ENCODE measurements around the gene ARL8B.
"Not testable (repeated sequence)": the region's sequence is repeated elsewhere in the genome, so short reads cannot be mapped to it uniquely, and the experiment has no call there.

ARL8B gene

GRCh38 chr3:5102532-5102931, 19.6 kb upstream of the ARL8B start:
- Histone ChIP-seq H3K4ac (ENCODE audit: low read length) (no peak overlapping the region), H2BK5ac (ENCODE audit: low read length) (no peak overlapping the region), H3K27ac (replicated peaks; ENCODE audit: low read length) (no peak overlapping the region), H3K9me3 (replicated peaks in 1 of 2; ENCODE audit: control insufficient read depth in 2 of 2, insufficient read depth in 1 of 2, low read depth in 1 of 2, low read length in 2 of 2) (no peaks in the 10 kb centered on the region), H4K8ac (ENCODE audit: low read depth, low read length) (no peak overlapping the region), H3K14ac (ENCODE audit: low read length) (no peak overlapping the region), H3K4me1 (ENCODE audit: control insufficient read depth in 2 of 2, insufficient read depth in 1 of 2, low read depth in 1 of 2, low read length in 2 of 2) (no peaks in the 10 kb centered on the region), H3K4me2 (ENCODE audit: insufficient read depth, low read length, poor library complexity, severe bottlenecking) (no peak overlapping the region), H3K18ac (ENCODE audit: low read length) (no peak overlapping the region), H3K23ac (ENCODE audit: low read depth, low read length, poor library complexity) (no peak overlapping the region), H4K91ac (ENCODE audit: low read depth, low read length, poor library complexity) (no peak overlapping the region), H2BK12ac (ENCODE audit: low read length) (no peak overlapping the region), H3K9ac (ENCODE audit: low read depth, low read length, poor library complexity) (no peak overlapping the region), H2AK5ac (ENCODE audit: low read depth, low read length) (no peak overlapping the region), H3K36me3 (replicated peaks in 1 of 2; ENCODE audit: control insufficient read depth in 2 of 2, insufficient read depth in 2 of 2, low read length in 2 of 2) (no peaks in the 10 kb centered on the region), H3K79me1 (ENCODE audit: low read depth, low read length) (no peaks in the 10 kb centered on the region), H3K4me3 (ENCODE audit: low read length in 2 of 2) (no peak overlapping the region), H2AFZ (ENCODE audit: low read length) (no peak overlapping the region), H2BK15ac (ENCODE audit: low read length) (no peak overlapping the region), H2BK120ac (ENCODE audit: low read depth, low read length) (no peak overlapping the region), H3K27me3 (ENCODE audit: control insufficient read depth in 3 of 3, insufficient read depth in 3 of 3, low read depth in 1 of 3, low read length in 3 of 3) (peaks cover 0 to 6% (median 0%) of the 10 kb centered on the region in 3 experiments)
- WGBS, 2 donors (ENCODE audit: extremely low coverage in 2 of 2, insufficient read length in 2 of 2, insufficient replicate concordance in 1 of 2): no CpG with 5 or more reads among the region's 3 CpGs
- DNase-seq (ENCODE audit: low spot score): no peak

DNA sequence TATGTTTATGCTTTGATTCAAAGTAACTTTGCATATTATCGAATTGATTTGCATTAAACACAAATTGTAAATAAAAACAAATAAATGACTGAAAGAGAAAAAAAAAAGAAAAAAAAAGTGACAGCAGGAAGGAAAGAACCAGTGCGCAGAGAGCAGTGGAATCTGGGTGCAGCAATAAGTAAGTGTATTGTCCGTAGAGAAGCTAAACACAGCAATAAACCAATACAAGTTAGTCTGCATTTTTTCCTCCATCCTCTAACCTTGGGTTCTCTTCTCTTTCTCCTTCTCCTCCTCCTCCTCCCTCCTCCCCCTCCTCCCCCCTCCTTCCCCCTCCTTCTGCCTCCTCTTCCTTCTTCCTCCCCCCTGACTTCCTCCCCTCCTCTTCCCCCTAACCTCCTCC, 18.3 kb upstream of the ARL8B start:
- no peak overlapping the region for H4K8ac ChIP-seq (ENCODE audit: low read depth, low read length)
- H4K91ac ChIP-seq (ENCODE audit: low read depth, low read length, poor library complexity): no peak overlapping the region
- no peak overlapping the region for H2BK15ac ChIP-seq (ENCODE audit: low read length)
- no peak overlapping the region for H2AFZ ChIP-seq (ENCODE audit: low read length)
- no peak overlapping the region for H3K4me2 ChIP-seq (ENCODE audit: insufficient read depth, low read length, poor library complexity, severe bottlenecking)
- no peak overlapping the region for H3K14ac ChIP-seq (ENCODE audit: low read length)
- WGBS, 2 donors (ENCODE audit: extremely low coverage in 2 of 2, insufficient read length in 2 of 2, insufficient replicate concordance in 1 of 2): no CpG with 5 or more reads among the region's 3 CpGs
- H3K27me3 ChIP-seq (ENCODE audit: control insufficient read depth in 3 of 3, insufficient read depth in 3 of 3, low read depth in 1 of 3, low read length in 3 of 3): no peaks in the 10 kb centered on the region
- no peaks in the 10 kb centered on the region for H3K9me3 ChIP-seq (replicated peaks in 1 of 2; ENCODE audit: control insufficient read depth in 2 of 2, insufficient read depth in 1 of 2, low read depth in 1 of 2, low read length in 2 of 2)
- no peak overlapping the region for H2BK5ac ChIP-seq (ENCODE audit: low read length)
- no peaks in the 10 kb centered on the region for H3K36me3 ChIP-seq (replicated peaks in 1 of 2; ENCODE audit: control insufficient read depth in 2 of 2, insufficient read depth in 2 of 2, low read length in 2 of 2)
- H2AK5ac ChIP-seq (ENCODE audit: low read depth, low read length): no peak overlapping the region
- no peaks in the 10 kb centered on the region for H3K79me1 ChIP-seq (ENCODE audit: low read depth, low read length)
- H2BK120ac ChIP-seq (ENCODE audit: low read depth, low read length): no peak overlapping the region
- H3K4me3 ChIP-seq (ENCODE audit: low read length in 2 of 2): no peak overlapping the region
- H3K4ac ChIP-seq (ENCODE audit: low read length): no peak overlapping the region
- no peak overlapping the region for H3K9ac ChIP-seq (ENCODE audit: low read depth, low read length, poor library complexity)
- H3K18ac ChIP-seq (ENCODE audit: low read length): no peak overlapping the region
- no peak overlapping the region for H3K23ac ChIP-seq (ENCODE audit: low read depth, low read length, poor library complexity)
- no peak overlapping the region for H3K27ac ChIP-seq (replicated peaks; ENCODE audit: low read length)
- H2BK12ac ChIP-seq (ENCODE audit: low read length): no peak overlapping the region
- no peak for DNase-seq (ENCODE audit: low spot score)
- no peaks in the 10 kb centered on the region for H3K4me1 ChIP-seq (ENCODE audit: control insufficient read depth in 2 of 2, insufficient read depth in 1 of 2, low read depth in 1 of 2, low read length in 2 of 2)

GRCh38 chr3:5105050-5105449, 17.0 kb upstream of the ARL8B start:
- Histone ChIP-seq H2BK120ac (ENCODE audit: low read depth, low read length) (no peak overlapping the region), H3K4ac (ENCODE audit: low read length) (no peak overlapping the region), H4K8ac (ENCODE audit: low read depth, low read length) (no peak overlapping the region), H2BK12ac (ENCODE audit: low read length) (no peak overlapping the region), H2AFZ (ENCODE audit: low read length) (no peak overlapping the region), H3K36me3 (replicated peaks in 1 of 2; ENCODE audit: control insufficient read depth in 2 of 2, insufficient read depth in 2 of 2, low read length in 2 of 2) (no peaks in the 10 kb centered on the region), H3K27me3 (ENCODE audit: control insufficient read depth in 3 of 3, insufficient read depth in 3 of 3, low read depth in 1 of 3, low read length in 3 of 3) (no peaks in the 10 kb centered on the region), H3K14ac (ENCODE audit: low read length) (no peak overlapping the region), H4K91ac (ENCODE audit: low read depth, low read length, poor library complexity) (no peak overlapping the region), H3K18ac (ENCODE audit: low read length) (no peak overlapping the region), H3K9ac (ENCODE audit: low read depth, low read length, poor library complexity) (no peak overlapping the region), H3K23ac (ENCODE audit: low read depth, low read length, poor library complexity) (no peak overlapping the region), H2AK5ac (ENCODE audit: low read depth, low read length) (no peak overlapping the region), H2BK5ac (ENCODE audit: low read length) (no peak overlapping the region), H3K27ac (replicated peaks; ENCODE audit: low read length) (no peak overlapping the region), H3K4me1 (ENCODE audit: control insufficient read depth in 2 of 2, insufficient read depth in 1 of 2, low read depth in 1 of 2, low read length in 2 of 2) (no peaks in the 10 kb centered on the region), H3K9me3 (replicated peaks in 1 of 2; ENCODE audit: control insufficient read depth in 2 of 2, insufficient read depth in 1 of 2, low read depth in 1 of 2, low read length in 2 of 2) (no peaks in the 10 kb centered on the region), H3K4me2 (ENCODE audit: insufficient read depth, low read length, poor library complexity, severe bottlenecking) (no peak overlapping the region), H2BK15ac (ENCODE audit: low read length) (no peak overlapping the region), H3K79me1 (ENCODE audit: low read depth, low read length) (no peaks in the 10 kb centered on the region), H3K4me3 (ENCODE audit: low read length in 2 of 2) (no peak overlapping the region)
- DNase-seq (ENCODE audit: low spot score): no peak
- no CpG with 5 or more reads among the region's 7 CpGs for WGBS, 2 donors (ENCODE audit: extremely low coverage in 2 of 2, insufficient read length in 2 of 2, insufficient replicate concordance in 1 of 2)

DNA sequence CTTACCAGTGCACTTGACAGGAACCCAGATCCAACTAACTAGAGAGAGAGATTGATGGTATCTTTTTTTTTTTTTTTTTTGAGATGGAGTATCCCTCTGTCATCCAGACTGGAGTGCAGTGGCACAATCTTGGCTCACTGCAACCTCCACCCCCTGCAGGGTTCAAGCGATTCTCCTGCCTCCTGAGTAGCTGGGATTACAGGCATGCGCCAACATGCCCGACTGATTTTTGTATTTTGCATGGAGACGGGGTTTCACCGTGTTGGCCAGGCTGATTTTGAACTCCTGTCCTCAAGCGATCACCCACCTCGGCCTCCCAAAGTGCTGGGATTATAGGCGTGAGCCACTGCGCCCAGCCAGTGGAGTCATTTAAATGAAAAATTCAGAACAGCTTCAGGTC, 15.7 kb upstream of the ARL8B start:
- H2AK5ac ChIP-seq (ENCODE audit: low read depth, low read length); H3K79me1 ChIP-seq (ENCODE audit: low read depth, low read length); DNase-seq (ENCODE audit: low spot score); H3K23ac ChIP-seq (ENCODE audit: low read depth, low read length, poor library complexity); H2AFZ ChIP-seq (ENCODE audit: low read length); H3K27ac ChIP-seq (replicated peaks; ENCODE audit: low read length); H3K36me3 ChIP-seq (replicated peaks in 1 of 2; ENCODE audit: control insufficient read depth in 2 of 2, insufficient read depth in 2 of 2, low read length in 2 of 2); H2BK12ac ChIP-seq (ENCODE audit: low read length); H3K27me3 ChIP-seq (ENCODE audit: control insufficient read depth in 3 of 3, insufficient read depth in 3 of 3, low read depth in 1 of 3, low read length in 3 of 3); H3K9ac ChIP-seq (ENCODE audit: low read depth, low read length, poor library complexity); H3K18ac ChIP-seq (ENCODE audit: low read length); H3K4me3 ChIP-seq (ENCODE audit: low read length in 2 of 2); H4K8ac ChIP-seq (ENCODE audit: low read depth, low read length); H2BK5ac ChIP-seq (ENCODE audit: low read length); H3K9me3 ChIP-seq (replicated peaks in 1 of 2; ENCODE audit: control insufficient read depth in 2 of 2, insufficient read depth in 1 of 2, low read depth in 1 of 2, low read length in 2 of 2); H2BK15ac ChIP-seq (ENCODE audit: low read length); H3K4me2 ChIP-seq (ENCODE audit: insufficient read depth, low read length, poor library complexity, severe bottlenecking); H3K4ac ChIP-seq (ENCODE audit: low read length); H2BK120ac ChIP-seq (ENCODE audit: low read depth, low read length); H3K14ac ChIP-seq (ENCODE audit: low read length); H3K4me1 ChIP-seq (ENCODE audit: control insufficient read depth in 2 of 2, insufficient read depth in 1 of 2, low read depth in 1 of 2, low read length in 2 of 2); H4K91ac ChIP-seq (ENCODE audit: low read depth, low read length, poor library complexity): not testable (repeated sequence)
- no CpG with 5 or more reads among the region's 9 CpGs for WGBS, 2 donors (ENCODE audit: extremely low coverage in 2 of 2, insufficient read length in 2 of 2, insufficient replicate concordance in 1 of 2)

All from neuronal stem cell (in vitro differentiated cells).